ENCODE results near the gene SVEP1. TPM values are rescaled to one million over a fixed set of nuclear protein-coding genes. Genes with fewer than 3 reads are reported as not detected.

The SVEP1 gene
- total RNA-seq, 1 donor from 2014 or later: 0.56 TPM

DNA sequence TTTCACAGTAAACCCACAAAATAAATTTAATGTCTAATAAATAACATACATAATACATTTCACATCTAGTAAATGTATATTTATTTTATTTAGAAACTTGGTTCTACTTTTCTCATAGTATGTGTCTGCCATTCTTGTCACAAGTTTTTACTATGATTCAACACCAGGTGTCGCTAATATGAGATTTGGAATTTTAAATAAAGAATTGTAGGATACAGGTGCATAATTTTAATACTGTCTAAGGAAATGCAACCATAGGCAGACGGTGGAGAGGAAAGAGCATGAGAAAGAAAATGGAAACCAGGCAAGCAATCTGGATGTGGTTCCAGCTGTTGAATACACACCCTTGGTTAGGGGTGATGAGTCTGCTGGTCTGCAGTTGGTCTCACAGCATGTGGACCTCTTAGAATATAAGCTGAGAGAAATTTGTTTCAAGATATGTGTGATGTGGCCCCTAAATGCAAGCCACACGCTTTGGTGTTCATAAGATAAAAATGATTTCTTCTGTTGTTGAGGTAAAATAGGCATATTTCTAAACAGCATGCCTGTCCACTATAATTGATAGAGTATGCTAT is 127.2 kb downstream of the SVEP1 start:
- Histone ChIP-seq H3K27me3 (no peaks in the 10 kb centered on the region), H3K4me2 (no peak overlapping the region), H3K36me3 (no peaks in the 10 kb centered on the region), H3K27ac (no peak overlapping the region), H3K9me3 (ENCODE audit: low read depth) (no peaks in the 10 kb centered on the region), H3K4me3 (no peak overlapping the region), H2AFZ (replicated peaks) (no peak overlapping the region), H4K20me1 (ENCODE audit: low read depth) (no peaks in the 10 kb centered on the region), H3K4me1 (no peaks in the 10 kb centered on the region), H3F3A (ENCODE audit: low read depth) (no peaks in the 10 kb centered on the region), H3K9ac (no peak overlapping the region), H3K79me2 (ENCODE audit: low read depth) (no peaks in the 10 kb centered on the region)
- TF ChIP-seq, protein P1, sequence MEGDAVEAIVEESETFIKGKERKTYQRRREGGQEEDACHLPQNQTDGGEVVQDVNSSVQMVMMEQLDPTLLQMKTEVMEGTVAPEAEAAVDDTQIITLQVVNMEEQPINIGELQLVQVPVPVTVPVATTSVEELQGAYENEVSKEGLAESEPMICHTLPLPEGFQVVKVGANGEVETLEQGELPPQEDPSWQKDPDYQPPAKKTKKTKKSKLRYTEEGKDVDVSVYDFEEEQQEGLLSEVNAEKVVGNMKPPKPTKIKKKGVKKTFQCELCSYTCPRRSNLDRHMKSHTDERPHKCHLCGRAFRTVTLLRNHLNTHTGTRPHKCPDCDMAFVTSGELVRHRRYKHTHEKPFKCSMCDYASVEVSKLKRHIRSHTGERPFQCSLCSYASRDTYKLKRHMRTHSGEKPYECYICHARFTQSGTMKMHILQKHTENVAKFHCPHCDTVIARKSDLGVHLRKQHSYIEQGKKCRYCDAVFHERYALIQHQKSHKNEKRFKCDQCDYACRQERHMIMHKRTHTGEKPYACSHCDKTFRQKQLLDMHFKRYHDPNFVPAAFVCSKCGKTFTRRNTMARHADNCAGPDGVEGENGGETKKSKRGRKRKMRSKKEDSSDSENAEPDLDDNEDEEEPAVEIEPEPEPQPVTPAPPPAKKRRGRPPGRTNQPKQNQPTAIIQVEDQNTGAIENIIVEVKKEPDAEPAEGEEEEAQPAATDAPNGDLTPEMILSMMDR (IDR thresholded peaks at IDR 0.05): peak; percentile 75
- no peak for TF ChIP-seq EZH2 (IDR thresholded peaks at IDR 0.05)
- TF ChIP-seq EZH2phosphoT487 (IDR thresholded peaks at IDR 0.05): no peak
- no peak overlapping the region for H3K27ac Mint-ChIP-seq
- DNase-seq (ENCODE audit: low spot score): peak; percentile 13
- H3K36me3 Mint-ChIP-seq: no peaks in the 10 kb centered on the region
- H3K27me3 Mint-ChIP-seq (ENCODE audit: insufficient read depth, low read depth): no peaks in the 10 kb centered on the region
- no peaks in the 10 kb centered on the region for H3K9me3 Mint-ChIP-seq
- H3K4me1 Mint-ChIP-seq: no peaks in the 10 kb centered on the region
- H3K4me3 Mint-ChIP-seq: no peak overlapping the region

DNA sequence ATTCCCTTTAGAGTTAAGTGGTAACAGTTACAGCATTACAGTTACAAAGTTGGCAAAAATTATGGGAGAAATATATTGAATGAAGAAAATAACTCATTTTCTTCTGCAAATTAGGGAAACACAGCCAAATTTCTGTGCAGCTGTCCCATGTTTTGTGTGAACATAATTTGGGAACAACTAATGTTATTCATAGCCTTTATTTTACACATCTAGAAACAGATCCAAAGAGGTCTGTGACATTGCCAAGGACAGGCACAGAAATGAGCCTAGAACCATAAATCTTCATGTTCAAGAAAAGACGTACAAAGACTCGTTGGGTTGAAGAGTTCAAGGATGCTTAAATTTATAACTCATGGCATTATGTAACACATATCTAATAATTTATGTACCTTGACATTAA is 127.8 kb downstream of the SVEP1 start:
- no peak overlapping the region for H3K4me3 ChIP-seq
- no peak for DNase-seq (ENCODE audit: low spot score)
- no peaks in the 10 kb centered on the region for H3K4me1 ChIP-seq
- no peaks in the 10 kb centered on the region for H3K27me3 ChIP-seq
- TF ChIP-seq EZH2phosphoT487 (IDR thresholded peaks at IDR 0.05) (no peak), EZH2 (IDR thresholded peaks at IDR 0.05) (no peak)
- TF ChIP-seq, protein P1 (IDR thresholded peaks at IDR 0.05): no peak
- H3K27ac ChIP-seq: no peak overlapping the region
- Mint-ChIP-seq H3K9me3 (no peaks in the 10 kb centered on the region), H3K27ac (no peak overlapping the region), H3K4me1 (no peaks in the 10 kb centered on the region), H3K4me3 (no peak overlapping the region), H3K36me3 (no peaks in the 10 kb centered on the region), H3K27me3 (ENCODE audit: insufficient read depth, low read depth) (no peaks in the 10 kb centered on the region)
- H3K4me2 ChIP-seq: no peak overlapping the region
- no peak overlapping the region for H2AFZ ChIP-seq (replicated peaks)
- H3F3A ChIP-seq (ENCODE audit: low read depth): no peaks in the 10 kb centered on the region
- H3K79me2 ChIP-seq (ENCODE audit: low read depth): no peaks in the 10 kb centered on the region
- no peaks in the 10 kb centered on the region for H3K9me3 ChIP-seq (ENCODE audit: low read depth)
- no peaks in the 10 kb centered on the region for H4K20me1 ChIP-seq (ENCODE audit: low read depth)
- H3K9ac ChIP-seq: no peak overlapping the region
- no peaks in the 10 kb centered on the region for H3K36me3 ChIP-seq

DNA sequence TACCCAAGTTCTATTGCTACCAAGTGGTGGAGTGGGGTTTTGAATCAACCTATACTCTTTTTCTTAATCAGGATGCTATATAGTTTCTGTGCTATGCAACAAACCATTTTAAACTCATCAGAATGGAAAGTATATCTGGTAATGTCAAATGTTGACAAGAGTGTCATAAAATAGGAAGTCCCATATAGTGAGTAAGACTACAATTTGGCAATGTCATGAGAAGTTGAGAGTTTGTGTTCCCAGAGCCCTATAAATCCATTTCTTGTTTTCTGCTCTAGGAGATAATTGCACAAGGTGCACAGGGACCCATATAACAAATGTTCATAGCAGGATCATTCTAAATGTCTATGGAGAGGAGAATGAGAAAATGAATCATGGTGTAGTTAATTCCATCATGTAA is 132.1 kb downstream of the SVEP1 start:
- H2AFZ ChIP-seq (replicated peaks): no peak overlapping the region
- no peaks in the 10 kb centered on the region for H3K27me3 ChIP-seq
- H3K9ac ChIP-seq: no peak overlapping the region
- H3K4me3 Mint-ChIP-seq: no peak overlapping the region
- no peaks in the 10 kb centered on the region for H3K36me3 ChIP-seq
- no peak overlapping the region for H3K27ac Mint-ChIP-seq
- H3K4me2 ChIP-seq: no peak overlapping the region
- no peaks in the 10 kb centered on the region for H3K36me3 Mint-ChIP-seq
- H3K79me2 ChIP-seq (ENCODE audit: low read depth): no peaks in the 10 kb centered on the region
- no peak for DNase-seq (ENCODE audit: low spot score)
- H3K4me3 ChIP-seq: no peak overlapping the region
- H3K27me3 Mint-ChIP-seq (ENCODE audit: insufficient read depth, low read depth): peaks cover 2% of the 10 kb centered on the region
- H3K4me1 Mint-ChIP-seq: no peaks in the 10 kb centered on the region
- H3K4me1 ChIP-seq: no peaks in the 10 kb centered on the region
- H3F3A ChIP-seq (ENCODE audit: low read depth): no peaks in the 10 kb centered on the region
- H3K9me3 Mint-ChIP-seq: peaks cover 2% of the 10 kb centered on the region
- no peaks in the 10 kb centered on the region for H4K20me1 ChIP-seq (ENCODE audit: low read depth)
- H3K27ac ChIP-seq: no peak overlapping the region
- no peaks in the 10 kb centered on the region for H3K9me3 ChIP-seq (ENCODE audit: low read depth)
- TF ChIP-seq, protein P1 (IDR thresholded peaks at IDR 0.05): no peak
- TF ChIP-seq EZH2 (IDR thresholded peaks at IDR 0.05) (no peak), EZH2phosphoT487 (IDR thresholded peaks at IDR 0.05) (no peak)

Measured in neural progenitor cell (in vitro differentiated cells).